Right lobe of liver (tissue), 4 donors: ENCODE data around the gene FANCC.

Source experiments
- CTCF ChIP-seq, 4 donors: fragments of 200-600 bp in 3 of 4; fragments of 450-650 bp in 1 of 4; IDR thresholded peaks; one replicate each; pipeline versions ENCODE4 v1.5.1 to v1.8.0; 2016 to 2022; ENCODE audit warnings: antibody characterized with exemption in 4 of 4, mild to moderate bottlenecking in 2 of 4
- POLR2A ChIP-seq: fragments of 450-650 bp; IDR thresholded peaks from one replicate; pipeline ENCODE4 v1.6.1; 2017; ENCODE audit warnings: antibody characterized with exemption, mild to moderate bottlenecking
- donor health status: DM: no; HTN: no; CAD: no.
- donor health status: DM: no; HTN: no; CAD: no.
- donor health status: DM: no; HTN: yes; CAD: no.

GRCh38 chr9:95296761-95297160 is 20.7 kb downstream of the FANCC start:
- TF ChIP-seq POLR2A (no peak), CTCF (IDR thresholded peaks at IDR 0.05) (no peak)
